SK-N-MC (cell line): ENCODE results near the gene NPM1.

Source experiments
- DNase-seq: peaks from one replicate; pipeline ENCODE4 v3.0.0-alpha.2; 2011; ENCODE audit warnings: low read depth, low spot score
- H3K27ac ChIP-seq: fragments of 200-600 bp; sonication (generic); 2 replicates; pipeline ENCODE4 v1.5.1; 2016; ENCODE audit warnings: mixed run types
- H3K36me3 ChIP-seq: fragments of 200-600 bp; sonication (generic); 2 replicates; pipeline ENCODE4 v1.6.1; 2017; ENCODE audit warnings: antibody characterized with exemption, low read length, mixed read lengths; ENCODE audit not compliant: insufficient read depth
- H3K4me3 ChIP-seq: fragments of 200-600 bp; sonication (generic); 2 replicates; pipeline ENCODE4 v1.5.1; 2016
- H3K9ac ChIP-seq: fragments of 200-600 bp; sonication (generic); 2 replicates; pipeline ENCODE4 v1.8.0; 2017; ENCODE audit warnings: mixed run types, mixed read lengths; ENCODE audit not compliant: insufficient read length
- H3K9me3 ChIP-seq: fragments of 200-600 bp; sonication (generic); 2 replicates; pipeline ENCODE4 v1.6.1; 2017; ENCODE audit warnings: low read depth, mild to moderate bottlenecking, antibody characterized with exemption, low read length, moderate library complexity, mixed read lengths
- EZH2 ChIP-seq: fragments of 200-600 bp; sonication (generic); IDR thresholded peaks from one replicate; pipeline ENCODE4 v1.6.1; 2017; ENCODE audit warnings: antibody characterized with exemption
- FOXP2 ChIP-seq: optimal IDR thresholded peaks from 2 replicates; pipeline ENCODE3; 2011; ENCODE audit warnings: mild to moderate bottlenecking, moderate library complexity; ENCODE audit not compliant: insufficient read depth; ENCODE audit errors: extremely low read length, control extremely low read depth
- POLR2AphosphoS5 ChIP-seq: IDR thresholded peaks from 2 replicates; pipeline ENCODE4 v1.6.1; 2012; ENCODE audit warnings: mild to moderate bottlenecking, low read depth, low read length, borderline replicate concordance

The NPM1 gene

DNA sequence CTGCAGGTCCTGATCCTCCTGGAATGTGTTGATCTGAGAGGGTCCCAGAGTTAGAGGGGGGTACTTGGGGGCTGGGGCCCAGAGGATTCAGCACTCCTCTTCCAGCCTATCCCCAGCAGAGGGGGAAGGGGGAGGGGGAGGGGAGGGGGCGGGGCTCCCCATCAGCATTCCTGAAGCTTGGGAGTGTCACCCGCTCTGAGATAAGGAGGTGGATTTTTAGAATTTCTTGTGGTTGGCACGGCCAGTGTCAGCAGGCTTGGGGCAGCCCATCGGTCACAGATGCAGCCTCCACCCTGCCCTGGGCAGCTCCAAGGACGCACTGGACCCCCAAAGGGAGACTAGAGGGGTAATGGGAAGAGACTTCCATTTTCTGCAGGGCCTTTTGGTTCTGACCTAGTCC, 37.1 kb downstream of the NPM1 start:
- H3K27ac ChIP-seq, result no peak overlapping the region
- no peak for TF ChIP-seq EZH2
- TF ChIP-seq POLR2AphosphoS5, result no peak
- no peak for TF ChIP-seq FOXP2
- no peak for DNase-seq
- H3K4me3 ChIP-seq, result no peak overlapping the region
- H3K9me3 ChIP-seq, result no peaks in the 10 kb centered on the region
- H3K36me3 ChIP-seq, result no peaks in the 10 kb centered on the region
- no peak overlapping the region for H3K9ac ChIP-seq

- H3K9ac ChIP-seq, result no peak overlapping the region
- H3K4me3 ChIP-seq, result no peak overlapping the region
- no peaks in the 10 kb centered on the region for H3K9me3 ChIP-seq
- H3K36me3 ChIP-seq, result no peaks in the 10 kb centered on the region
- no peak for DNase-seq
- no peak overlapping the region for H3K27ac ChIP-seq
- TF ChIP-seq FOXP2 (no peak), POLR2AphosphoS5 (no peak), EZH2 (no peak)
Measured at GRCh38 chr5:171425596-171426244, 38.1 kb downstream of the NPM1 start.

DNA sequence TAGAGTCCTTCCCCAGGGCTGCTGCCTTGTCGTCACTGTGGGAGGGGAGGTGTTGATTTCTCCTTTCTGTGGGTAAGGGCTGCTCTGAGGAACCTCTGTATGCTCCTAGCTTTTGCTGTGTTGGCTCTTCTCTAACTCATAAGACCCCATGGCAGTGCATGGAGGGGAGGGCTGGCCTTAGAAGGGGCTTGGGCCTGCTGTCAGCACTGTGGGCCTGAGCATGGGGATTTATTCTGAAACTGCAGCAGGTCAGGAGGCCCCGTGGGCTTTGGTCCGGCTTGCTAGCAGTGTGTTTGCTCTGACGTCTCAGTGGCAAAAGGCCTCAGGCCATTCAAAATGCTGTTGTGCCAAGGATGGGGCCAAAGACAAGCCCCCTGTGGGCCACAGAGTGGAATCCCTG, 38.6 kb downstream of the NPM1 start:
- Histone ChIP-seq H3K36me3 (no peaks in the 10 kb centered on the region), H3K4me3 (no peak overlapping the region), H3K9me3 (no peaks in the 10 kb centered on the region), H3K9ac (no peak overlapping the region), H3K27ac (no peak overlapping the region)
- TF ChIP-seq FOXP2 (no peak), POLR2AphosphoS5 (no peak), EZH2 (no peak)
- no peak for DNase-seq

DNA sequence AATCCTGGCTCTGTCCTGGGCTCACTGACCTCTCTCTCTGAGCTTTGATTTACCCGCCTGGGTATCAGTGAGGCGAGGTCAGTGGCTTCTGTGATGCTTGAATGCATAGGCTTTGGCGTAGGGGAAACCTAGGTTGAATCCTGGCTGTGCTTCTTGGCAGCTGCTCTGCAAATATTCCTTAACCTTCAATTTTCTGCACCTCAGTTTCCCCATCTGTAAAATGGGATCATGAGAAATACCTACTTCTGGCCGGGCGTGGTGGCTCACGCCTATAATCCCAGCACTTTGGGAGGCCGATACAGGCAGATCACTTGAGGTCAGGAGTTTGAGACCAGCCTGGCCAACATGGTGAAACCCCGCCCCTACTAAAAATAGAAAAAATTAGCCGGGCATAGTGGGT, 39.0 kb downstream of the NPM1 start:
- Histone ChIP-seq H3K9me3 (no peaks in the 10 kb centered on the region), H3K27ac (no peak overlapping the region), H3K36me3 (no peaks in the 10 kb centered on the region), H3K9ac (no peak overlapping the region), H3K4me3 (no peak overlapping the region)
- TF ChIP-seq POLR2AphosphoS5 (no peak), FOXP2 (no peak), EZH2 (no peak)
- DNase-seq, result no peak

DNA sequence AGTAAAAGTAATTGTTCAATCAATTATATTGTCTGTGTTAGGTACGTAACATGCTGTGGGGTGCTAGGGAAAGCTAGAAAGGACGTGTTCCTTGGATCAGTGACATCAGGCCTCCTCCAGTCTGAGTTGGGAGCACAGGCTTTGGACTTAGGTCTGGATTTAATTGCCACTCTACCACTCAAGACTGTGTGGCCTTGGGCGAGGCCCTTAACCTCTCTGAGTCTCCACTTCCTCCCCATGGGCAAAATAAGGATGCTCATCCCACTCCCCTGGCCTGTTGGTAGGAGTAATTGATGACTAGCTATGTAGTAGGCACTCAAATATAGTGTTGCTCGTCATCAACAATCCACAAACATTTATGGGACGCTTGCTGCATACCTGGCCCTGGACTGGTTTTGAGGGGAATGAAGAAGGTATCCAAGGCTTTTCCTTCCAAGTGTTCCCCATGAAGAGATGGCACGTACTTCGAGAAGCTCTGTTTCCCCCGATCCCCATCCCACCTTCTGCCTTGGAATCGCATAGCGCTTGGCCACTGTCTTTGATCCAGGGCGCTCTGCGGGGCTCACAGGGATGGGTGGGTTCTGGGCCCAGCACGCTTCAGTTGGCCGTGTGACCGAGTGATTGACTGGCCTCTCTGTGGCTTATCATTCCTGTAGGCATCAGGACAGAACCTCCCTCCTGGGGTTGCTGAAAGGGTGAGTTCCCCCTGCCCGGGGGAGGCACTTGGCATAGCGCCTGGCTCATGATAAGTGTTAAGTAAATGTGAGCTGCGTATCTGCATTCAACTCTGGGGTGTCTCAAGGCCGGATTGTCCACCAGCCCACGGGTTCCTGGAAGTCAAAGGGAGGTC, 39.9 kb downstream of the NPM1 start:
- no peak for DNase-seq
- H3K9me3 ChIP-seq, result no peaks in the 10 kb centered on the region
- no peak for TF ChIP-seq FOXP2
- TF ChIP-seq EZH2, result no peak
- TF ChIP-seq POLR2AphosphoS5, result no peak
- H3K27ac ChIP-seq, result no peak overlapping the region
- H3K4me3 ChIP-seq, result no peak overlapping the region
- H3K9ac ChIP-seq, result no peak overlapping the region
- no peaks in the 10 kb centered on the region for H3K36me3 ChIP-seq

GRCh38 chr5:171428168-171428696, 40.6 kb downstream of the NPM1 start:
- DNase-seq, result no peak
- no peak overlapping the region for H3K4me3 ChIP-seq
- no peaks in the 10 kb centered on the region for H3K36me3 ChIP-seq
- no peaks in the 10 kb centered on the region for H3K9me3 ChIP-seq
- H3K27ac ChIP-seq, result no peak overlapping the region
- no peak for TF ChIP-seq FOXP2
- no peak for TF ChIP-seq POLR2AphosphoS5
- TF ChIP-seq EZH2, result no peak
- no peak overlapping the region for H3K9ac ChIP-seq

DNA sequence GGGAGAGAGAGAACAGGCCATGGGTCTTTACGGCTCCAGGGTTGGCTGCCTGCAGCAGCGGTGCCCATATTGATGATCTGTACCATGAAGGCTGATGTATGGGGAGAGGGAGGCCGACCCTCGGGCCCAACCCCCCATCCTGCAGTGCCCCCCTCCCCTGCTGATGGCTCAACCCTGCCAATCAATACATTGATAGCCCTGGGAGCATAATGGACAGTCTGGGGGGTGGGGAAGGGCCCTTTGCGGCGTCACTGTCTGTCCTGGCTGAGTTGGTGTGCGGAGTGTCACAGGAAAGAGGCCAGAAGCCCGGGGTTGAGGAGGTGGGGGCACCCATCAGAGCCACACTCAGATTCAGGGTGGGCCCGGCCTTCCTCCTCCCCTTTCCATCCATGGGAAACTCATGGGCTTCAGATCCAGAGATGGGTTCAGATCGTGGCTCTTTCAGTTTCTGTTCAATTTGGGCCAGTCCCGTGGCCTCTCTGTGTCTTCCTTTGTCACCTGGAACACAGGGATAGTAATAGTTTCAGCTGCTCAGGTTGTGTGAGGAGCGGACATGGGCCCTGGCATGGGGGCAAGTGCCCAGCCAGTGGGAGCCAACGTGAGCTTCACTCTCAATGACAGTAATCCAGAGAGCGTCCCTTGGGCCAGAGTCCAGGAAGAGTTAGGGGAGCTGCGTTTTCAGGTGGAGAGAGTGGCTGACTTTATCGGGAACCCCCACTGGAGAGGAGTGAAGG, 41.3 kb downstream of the NPM1 start:
- no peak for DNase-seq
- Histone ChIP-seq H3K4me3 (no peak overlapping the region), H3K27ac (no peak overlapping the region), H3K36me3 (no peaks in the 10 kb centered on the region), H3K9ac (no peak overlapping the region), H3K9me3 (no peaks in the 10 kb centered on the region)
- no peak for TF ChIP-seq EZH2
- no peak for TF ChIP-seq POLR2AphosphoS5
- TF ChIP-seq FOXP2, result no peak

- no peak for DNase-seq
- Histone ChIP-seq H3K4me3 (no peak overlapping the region), H3K9ac (no peak overlapping the region), H3K27ac (no peak overlapping the region), H3K36me3 (no peaks in the 10 kb centered on the region), H3K9me3 (no peaks in the 10 kb centered on the region)
- TF ChIP-seq POLR2AphosphoS5, result no peak
- no peak for TF ChIP-seq FOXP2
- TF ChIP-seq EZH2, result no peak
Measured at GRCh38 chr5:171429543-171429910, 41.9 kb downstream of the NPM1 start.
